HS-27A (cell line): ENCODE data around the gene CDYL.
"Not testable (repeated sequence)": the region's sequence is repeated elsewhere in the genome, so short reads cannot be mapped to it uniquely, and the experiment has no call there.

ENCODE experiments used
- DNase-seq: peaks from one replicate; pipeline ENCODE4 v3.0.0-alpha.2; 2012; ENCODE audit warnings: low read depth, missing footprints

CDYL gene

DNA sequence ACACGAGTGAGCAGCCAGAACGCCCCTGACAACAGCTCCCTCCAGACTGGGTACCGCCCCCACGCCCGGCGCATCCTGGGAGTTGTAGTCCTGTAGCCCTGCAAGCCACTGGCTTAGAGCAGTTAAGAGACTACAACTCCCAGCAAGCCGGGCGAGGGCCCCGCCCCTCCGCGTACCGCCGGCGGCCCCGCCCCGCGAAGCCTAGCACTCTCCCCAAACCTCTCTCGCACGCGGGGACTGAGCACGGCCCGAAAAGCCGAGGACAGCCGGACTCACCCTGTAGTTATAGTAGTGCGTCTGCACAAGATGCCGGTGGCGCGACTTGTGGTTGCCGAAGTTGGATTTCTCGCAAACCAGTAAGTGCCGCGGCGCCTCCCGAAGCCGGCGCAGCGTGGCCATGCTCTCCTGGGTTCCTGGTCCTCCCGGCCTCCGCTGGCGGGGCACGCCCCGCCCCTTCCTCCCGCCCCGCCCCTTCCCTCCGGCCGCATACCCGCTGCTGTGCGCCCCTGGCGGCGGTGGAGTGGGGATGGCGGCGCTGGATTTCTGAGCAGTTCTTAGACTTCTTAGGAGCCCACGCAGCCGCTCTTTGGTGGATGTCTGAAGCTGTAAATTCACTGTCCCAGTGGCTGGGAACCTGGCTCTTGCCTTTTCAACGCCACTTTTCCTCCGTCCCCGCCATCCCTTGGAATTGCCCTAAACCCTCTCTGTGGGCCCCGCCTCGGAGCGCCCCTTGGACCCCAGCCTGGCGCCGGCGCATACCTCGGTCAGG, 227.6 kb downstream of the CDYL start, which contains the start of gene RPP40:
Gene RPP40, minus strand, starts transcription at position 434 of the 769 bp plus-strand sequence. Its CDS starts 35 bp downstream, at position 399.
- peak; percentile 69 for DNase-seq

DNA sequence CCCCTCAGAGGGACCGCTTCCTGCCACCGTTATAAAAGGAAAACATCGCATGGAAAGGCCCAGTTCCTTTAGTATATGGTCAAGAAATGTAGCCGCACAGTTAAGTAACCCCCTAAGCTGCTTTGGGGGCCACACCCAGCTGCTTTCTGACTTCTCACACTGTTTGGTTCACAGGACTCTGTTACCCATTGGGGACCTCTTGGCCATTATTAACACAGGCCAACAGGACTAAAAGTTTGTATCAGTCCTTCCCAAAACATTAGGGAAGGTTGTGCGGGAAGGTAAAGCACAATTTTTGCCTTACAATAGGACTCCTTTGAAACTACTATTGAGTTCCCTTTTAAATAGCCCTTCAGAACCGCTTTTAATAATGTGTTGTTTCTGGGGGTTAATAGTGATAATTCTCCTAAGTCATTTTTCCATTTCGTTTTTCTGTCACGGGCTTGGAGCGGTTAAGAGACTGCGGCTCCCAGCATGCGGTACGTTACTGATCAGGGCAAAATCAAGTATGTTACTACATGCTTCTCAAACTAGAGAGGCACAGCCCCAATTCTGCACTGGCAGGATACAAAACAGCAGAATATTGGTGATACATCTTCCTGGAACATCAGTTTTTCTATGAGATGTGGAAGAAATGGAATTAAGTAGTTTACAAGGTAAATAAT, 228.3 kb downstream of the CDYL start:
- no peak for DNase-seq

DNA sequence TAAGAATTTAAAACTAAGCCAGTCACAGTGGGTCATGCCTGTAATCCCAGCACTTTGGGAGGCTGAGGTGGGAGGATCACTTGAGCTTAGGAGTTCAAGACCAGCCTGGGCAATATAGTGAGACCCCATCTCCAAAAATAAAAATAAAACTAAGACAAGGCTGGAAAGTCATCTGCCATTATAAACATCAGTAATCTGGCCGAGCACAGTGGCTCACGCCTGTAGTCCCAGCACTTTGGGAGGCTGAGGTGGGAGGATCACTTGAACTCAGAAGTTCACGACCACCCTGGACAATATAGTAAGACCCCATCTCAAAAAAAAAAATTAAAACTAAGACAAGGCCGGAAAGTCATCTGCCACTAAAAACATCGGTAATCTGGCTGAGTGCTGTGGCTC, 228.8 kb downstream of the CDYL start:
- not testable (repeated sequence) for DNase-seq
